ENCODE results near the gene PROK1.

Gene PROK1

DNA sequence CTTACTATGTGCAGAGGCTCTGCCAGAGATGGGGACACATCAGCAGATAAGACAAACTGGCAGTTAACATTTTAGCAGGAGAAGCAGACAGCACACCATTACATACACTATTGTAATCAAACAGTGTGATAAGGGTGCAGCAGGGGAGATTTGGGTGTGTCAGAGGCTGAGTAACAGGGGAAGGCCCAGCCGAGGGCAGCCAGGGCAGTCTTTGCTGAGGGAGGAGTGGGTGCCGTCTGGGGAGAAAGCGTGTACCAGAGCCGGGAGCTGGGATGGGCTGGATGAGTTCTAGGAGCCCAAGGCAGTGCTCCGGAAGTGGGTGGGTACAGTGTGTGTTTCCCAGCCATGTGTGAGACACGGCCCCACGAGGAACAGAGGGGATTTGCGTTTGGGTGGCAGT, 36.8 kb downstream of the PROK1 start:
- DNase-seq (ENCODE audit: low read depth in 3 of 3, low spot score in 1 of 3) = no peak

DNA sequence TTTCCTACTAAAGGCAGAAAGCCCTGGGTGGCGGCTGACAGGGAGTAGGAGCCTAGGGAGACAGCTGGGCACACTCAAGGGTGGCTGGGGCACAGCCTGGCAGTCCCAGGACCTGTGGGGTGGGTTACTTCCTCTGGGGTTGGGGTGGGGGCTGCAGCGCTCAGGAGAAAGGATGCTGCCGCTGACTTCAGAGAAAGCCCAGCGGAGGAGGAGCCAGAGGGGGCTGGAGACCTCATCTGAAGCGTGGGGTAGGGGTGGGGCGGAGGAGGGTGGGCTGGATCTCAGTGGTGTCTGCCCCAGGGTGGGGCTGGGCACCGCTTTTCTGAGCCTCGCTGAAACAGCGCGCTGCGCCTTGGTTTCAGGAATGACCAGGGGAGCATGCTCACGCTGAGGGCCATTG, 37.2 kb downstream of the PROK1 start:
- no peak for DNase-seq (ENCODE audit: low read depth in 3 of 3, low spot score in 1 of 3)

DNA sequence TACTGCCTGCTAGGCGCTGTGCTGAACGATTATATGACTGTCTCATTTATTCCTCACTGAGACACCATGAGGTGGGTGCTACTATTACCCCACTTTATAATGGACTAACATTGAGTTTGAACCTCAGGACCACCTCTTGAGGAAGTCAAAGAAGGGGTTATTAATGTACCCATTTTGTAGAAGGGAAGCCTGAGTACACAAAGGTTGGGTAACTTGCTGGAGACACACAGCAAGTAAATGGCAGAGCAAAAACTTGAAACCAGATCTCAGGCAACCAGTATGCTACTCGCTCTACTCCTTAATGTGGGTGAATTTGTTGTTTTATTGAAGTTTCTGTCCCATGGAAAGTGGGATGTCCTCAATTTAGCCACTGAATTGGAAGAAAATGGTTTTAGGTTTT, 37.9 kb downstream of the PROK1 start:
- DNase-seq (ENCODE audit: low read depth in 3 of 3, low spot score in 1 of 3) = no peak

DNA sequence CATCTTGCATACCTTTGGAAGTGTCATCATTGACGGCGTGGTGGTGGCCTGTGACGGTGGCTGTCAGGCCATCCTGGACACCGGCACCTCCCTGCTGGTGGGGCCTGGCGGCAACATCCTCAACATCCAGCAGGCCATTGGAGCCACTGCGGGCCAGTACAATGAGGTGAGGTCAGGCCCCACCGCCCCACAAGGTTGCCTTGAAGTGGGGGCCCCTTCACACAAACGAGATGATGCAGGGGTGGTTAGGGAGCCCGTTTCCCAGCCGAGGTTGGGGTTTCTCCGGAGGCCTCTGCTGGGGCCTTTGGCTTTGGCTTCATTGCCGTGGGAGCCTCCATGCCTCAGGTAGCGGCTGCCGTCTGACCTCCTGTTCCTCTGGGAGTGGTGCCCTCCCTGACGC, 38.5 kb downstream of the PROK1 start:
- DNase-seq (ENCODE audit: low read depth in 3 of 3, low spot score in 1 of 3) = no peak

DNA sequence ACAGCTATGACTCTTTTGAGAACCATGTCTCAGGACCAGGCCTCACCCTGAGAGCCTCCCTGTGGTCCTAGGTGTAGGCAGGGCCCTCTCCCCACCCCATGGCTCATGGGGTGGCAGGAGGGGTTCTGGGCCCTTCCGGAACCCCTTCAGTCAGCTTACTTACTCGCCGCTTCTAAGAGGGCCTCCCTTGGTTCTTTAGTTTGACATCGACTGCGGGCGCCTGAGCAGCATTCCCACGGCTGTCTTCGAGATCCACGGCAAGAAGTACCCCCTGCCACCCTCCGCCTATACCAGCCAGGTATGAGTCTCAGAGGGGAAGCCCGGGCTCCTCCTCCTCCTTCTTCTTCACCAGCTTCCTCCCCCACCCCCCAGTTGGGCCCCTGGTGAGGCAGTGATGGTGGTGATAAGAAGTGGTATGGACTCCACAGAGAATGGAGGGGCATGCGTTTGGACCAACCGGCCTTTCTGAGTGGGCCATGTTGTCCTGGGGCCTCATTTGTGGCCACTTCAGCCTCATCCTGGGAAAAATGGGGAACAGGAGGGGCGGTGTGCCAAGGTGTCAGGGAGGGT, 39.1 kb downstream of the PROK1 start:
- no peak for DNase-seq (ENCODE audit: low read depth in 3 of 3, low spot score in 1 of 3)

DNA sequence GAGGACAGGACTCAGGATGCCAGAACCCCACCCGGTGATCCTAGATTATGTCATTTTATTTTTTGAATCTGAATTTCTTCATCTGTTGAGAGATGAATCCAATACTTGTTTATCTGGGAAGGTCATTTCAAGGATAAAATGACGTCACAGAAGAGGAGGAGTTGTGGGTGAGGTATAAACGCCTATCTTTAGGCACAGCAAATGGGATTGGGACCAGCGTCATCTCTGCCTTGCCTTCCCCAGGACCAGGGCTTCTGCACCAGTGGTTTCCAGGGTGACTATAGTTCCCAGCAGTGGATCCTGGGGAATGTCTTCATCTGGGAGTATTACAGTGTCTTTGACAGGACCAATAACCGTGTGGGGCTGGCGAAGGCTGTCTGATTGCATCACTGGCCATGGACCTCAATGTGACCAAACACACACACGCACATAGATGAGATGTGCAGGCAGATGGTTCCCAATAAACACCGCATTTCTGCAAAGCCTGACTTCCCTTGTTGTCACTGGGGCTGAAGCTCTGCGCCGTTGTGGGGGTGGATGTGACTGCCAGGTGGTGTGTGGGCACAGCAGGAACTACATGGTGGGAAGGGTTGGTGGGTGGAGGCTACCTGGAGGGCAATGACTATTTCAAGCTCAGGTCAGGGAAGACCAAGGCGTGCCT, 40.0 kb downstream of the PROK1 start:
- no peak for DNase-seq (ENCODE audit: low read depth in 3 of 3, low spot score in 1 of 3)

DNA sequence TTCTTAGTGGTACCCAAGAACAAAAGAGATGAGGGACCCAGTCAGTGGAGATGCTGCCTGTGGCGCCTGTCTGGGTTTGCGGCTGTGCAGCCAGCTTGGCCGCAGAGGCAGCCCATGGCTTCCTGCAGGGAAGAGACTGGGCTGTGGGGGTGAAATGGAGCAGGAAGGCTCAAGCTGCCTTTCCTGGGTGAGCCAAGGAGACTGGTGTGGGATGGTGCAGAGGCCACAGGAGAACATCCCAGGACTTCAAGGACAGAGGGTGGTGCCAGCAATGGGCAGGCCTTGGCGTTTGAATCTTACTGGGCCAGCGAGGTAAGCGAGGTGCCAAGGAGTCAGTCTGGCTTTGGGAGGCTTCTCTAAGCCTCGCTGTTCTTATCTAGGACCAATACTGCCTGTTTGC, 41.6 kb downstream of the PROK1 start:
- DNase-seq (ENCODE audit: low read depth in 3 of 3, low spot score in 1 of 3) = no peak

DNA sequence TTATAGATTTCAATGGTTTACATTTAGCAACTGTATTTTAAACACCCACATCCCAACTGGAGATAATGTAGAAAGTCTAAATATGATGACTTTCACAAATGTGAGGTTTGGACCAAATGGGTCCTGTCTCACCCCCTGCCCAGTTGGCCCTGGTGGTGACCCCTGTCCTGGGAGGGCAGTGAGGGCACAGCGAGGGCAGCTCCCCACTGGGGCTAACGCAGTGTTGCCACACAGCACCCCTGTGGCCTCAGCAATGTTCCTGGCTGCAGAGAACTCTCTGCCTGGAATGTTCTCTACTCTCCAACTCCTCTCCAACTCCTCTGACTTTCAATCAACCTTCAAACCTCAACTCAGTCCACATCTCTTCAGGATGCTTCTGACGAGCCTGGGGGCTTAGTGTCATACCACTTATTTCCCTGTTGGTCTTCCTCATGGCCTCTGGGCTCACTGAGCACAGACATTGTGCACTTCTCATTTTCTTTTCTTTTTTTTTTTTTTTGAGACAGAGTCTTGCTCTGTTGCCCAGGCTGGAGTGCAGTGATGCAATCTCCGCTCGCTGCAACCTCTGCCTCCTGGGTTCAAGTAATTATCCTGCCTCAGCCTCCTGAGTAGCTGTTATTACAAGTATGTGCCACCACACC, 42.2 kb downstream of the PROK1 start:
- DNase-seq (ENCODE audit: low read depth in 3 of 3, low spot score in 1 of 3) = no peak

DNA sequence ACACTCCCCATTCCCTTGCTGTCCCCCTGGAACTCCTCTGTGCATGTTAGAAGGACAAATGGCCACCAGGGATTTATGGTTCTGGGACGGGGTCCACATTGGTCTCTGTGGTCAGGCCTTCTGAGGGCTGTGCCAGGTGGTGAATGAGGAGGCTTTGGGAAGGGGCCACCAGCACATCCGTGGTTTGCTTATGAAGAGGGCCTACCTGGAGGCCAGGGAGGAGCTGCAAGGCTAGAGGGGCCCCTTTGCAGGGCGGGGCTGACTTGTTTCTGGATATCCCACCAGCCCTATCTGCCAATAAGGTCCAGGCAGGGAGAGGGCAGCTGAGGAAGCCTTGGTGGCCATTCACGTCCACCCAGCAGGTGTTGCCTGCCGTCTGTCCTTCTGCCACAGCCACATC, 43.1 kb downstream of the PROK1 start:
- no peak for DNase-seq (ENCODE audit: low read depth in 3 of 3, low spot score in 1 of 3)

DNA sequence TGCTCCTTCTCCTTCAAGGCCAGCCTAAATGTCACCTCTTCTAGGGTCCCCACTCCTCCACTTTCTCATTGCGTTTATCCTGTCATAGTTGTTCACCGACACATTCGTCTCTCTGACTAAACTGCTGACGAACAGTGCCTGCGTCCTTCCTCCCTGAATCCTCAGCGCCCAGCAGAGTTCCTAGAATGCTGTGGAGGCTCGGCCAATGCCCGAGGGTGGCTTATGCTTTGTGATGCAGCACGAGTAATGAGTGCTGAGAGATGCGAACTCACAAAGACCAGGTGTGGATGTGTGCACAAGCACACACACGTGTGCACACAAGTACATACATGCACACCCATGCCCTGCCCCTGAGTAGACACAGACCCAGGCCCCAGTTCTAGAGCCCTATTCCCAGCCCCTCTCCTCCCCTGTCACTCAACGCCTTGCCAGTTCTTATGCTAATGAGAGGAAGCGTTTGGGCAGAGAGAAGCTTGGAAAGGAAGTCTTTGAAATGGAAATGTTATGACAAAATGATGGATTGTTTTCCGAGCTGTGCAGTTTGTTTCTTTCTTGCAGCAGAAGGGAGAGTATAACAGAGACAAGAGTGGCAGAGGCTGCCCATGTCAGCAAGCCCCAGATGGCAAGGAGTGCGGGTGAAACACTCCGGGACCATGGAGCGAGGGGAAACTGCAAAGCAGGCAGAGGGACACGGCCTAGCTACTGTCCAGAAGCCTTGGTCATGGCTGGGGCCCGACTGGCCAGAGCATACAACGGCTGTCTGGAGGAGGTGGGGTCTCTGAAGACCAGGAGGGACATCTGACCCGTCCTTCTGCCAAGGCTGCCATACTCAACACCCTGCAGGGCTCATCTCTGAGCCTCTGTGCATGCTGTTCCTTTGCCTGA, 43.8 kb downstream of the PROK1 start:
- no peak for DNase-seq (ENCODE audit: low read depth in 3 of 3, low spot score in 1 of 3)

DNA sequence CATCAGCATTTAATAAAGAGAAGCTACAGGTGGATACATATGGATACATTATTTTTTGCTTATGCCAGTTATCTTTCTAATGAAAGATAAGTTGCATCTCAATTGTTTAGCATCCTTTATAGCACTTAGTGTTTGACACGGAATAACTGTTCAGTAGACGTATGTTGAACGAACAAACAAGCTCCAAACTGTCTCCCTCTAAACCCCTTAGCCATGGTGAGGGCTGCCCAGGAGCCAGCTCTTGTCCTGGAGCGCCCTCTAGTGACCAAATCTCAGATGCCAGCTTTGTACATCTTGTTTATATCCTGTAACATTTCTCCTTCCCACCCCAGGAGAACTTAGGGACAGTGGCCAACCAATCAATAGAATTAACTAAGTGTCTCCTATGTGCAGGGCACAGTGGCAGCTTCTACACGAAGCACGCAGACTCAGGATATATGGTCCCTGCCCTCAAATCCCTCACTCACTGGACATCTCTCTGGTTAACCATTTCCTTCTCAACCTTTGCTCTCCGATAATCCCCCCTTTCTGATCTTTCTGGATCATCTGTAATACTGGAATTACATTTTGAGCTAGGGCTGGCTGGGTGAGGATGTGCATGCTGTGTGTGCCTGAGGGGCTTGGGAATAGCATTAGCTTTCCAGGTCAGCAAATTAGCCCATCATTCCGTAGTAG, 45.1 kb downstream of the PROK1 start:
- DNase-seq (ENCODE audit: low read depth in 3 of 3, low spot score in 1 of 3) = peak; percentile 50 to 63 (median 54)

DNA sequence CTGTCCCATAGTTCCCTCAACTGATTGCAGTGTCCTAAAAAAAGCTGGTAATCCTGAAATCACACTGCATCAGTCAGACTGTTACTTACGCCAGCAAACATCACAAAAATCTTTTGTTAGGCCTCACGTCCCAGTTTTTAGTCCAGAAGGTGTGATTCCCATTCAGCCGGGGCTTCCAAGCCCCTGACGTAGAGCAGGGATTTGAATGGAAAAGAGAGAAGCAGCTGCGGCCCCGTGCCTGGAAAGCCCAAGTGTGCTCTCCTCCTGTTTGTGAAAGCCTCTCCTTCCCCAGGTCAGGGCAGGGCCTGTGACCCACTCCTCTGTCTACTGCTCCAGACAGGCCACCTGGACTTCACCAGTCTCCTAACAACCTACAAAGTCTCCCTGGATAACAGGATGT, 47.3 kb downstream of the PROK1 start:
- DNase-seq (ENCODE audit: low read depth in 3 of 3, low spot score in 1 of 3) = no peak

DNA sequence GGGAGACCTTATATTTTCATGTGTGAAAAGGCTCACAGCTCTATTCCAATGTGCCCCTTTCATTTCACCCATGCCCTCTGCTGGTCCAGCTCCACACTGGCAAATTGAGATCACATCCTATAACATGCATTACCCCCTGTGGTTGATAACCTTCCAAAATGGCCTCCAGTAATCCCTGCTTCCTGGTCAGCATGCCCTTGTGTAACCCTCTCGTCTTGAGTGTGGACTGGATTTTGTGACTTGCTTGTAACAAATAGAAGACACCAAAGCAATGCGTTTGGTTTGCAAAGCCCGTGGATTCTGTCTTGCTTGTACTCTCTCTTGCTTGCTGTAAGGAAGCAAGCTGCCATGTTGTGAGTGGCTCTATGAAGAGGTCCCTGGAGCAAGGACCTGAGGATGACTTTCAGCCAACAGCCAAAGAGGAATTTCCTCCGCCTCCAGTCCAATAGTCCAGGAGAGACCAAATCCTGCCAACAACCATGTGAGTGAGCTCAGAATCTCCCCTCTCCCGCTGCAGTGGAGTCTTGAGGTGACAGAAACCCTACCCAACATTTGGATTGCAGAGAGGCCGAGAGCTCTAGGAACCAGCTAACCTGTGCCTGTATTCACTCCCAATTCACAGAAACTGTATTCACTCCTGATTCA, 50.7 kb downstream of the PROK1 start:
- DNase-seq (ENCODE audit: low read depth in 3 of 3, low spot score in 1 of 3) = no peak

DNA sequence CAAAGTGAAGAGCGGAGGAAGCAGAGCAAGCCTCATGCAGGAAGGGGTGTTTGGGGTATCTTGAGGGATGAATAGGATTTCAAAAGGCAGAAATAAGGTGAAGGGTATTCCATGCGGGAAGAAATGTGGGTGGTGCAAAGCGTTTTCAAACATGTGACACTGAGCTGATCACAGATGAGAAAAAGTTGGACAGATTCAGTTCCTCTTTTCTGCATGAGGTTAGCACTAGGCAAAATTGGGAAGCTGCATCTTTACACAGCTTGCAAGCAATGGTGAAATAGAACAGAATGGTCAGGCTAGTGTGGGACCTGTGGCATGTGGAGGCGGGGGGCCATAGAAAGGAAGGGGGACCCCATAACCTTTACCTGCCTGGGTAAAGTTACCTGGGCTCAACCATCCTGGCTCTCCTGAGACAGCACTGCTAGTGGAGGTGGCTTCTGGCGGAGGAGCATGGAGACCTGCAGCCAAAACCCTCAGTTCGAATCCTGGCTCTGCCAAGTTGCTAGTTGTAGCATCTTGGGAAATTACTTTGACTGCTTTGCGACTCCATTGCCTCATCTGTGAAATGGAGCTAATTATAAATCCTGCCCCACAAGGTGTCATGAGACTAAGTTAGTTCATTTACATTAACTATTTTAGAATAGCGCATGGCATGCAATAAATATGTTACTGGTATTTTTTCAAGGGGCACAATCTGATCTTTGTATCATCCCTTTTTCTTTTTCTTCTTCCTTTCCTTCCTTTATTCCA, 51.6 kb downstream of the PROK1 start:
- DNase-seq (ENCODE audit: low read depth in 3 of 3, low spot score in 1 of 3) = no peak

DNA sequence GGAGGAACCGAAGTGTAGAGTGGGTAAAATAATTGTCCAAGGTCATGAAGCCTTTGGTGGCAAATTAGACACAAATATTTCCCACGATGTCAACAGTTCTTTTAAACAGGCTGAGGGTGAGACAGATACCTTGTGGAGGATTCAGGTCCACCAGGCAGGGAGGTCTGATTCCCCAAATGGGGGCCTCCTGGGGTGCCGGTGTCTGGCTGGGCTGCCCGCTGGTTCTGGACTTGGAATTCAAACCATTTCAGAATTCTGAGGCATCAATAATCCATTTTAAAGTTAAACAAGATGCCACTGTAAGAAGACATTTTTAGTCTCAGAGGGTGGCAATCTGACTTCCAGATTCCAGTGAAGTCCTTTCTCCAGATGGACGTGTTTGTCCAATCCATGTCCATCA, 52.5 kb downstream of the PROK1 start:
- DNase-seq (ENCODE audit: low read depth in 3 of 3, low spot score in 1 of 3) = no peak

DNA sequence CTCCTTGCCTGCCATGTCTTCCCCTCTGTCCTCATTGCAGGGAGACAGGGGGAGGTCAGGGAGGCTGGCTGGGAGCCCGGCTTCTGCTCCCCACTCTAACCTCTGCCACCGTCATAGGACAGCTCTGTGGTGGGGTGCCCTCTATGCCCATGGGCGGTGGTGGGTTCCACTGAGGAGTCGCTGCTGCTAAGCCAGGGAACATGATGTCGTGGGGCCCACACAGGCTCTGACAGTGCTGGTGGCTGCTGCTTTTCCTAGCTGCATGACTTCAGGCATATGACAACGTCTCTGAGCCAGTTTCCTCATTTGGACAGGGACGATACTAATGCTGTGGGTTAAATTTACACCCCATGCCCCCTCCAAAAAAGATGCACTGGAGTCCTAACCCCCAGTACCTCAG, 53.3 kb downstream of the PROK1 start:
- no peak for DNase-seq (ENCODE audit: low read depth in 3 of 3, low spot score in 1 of 3)

DNA sequence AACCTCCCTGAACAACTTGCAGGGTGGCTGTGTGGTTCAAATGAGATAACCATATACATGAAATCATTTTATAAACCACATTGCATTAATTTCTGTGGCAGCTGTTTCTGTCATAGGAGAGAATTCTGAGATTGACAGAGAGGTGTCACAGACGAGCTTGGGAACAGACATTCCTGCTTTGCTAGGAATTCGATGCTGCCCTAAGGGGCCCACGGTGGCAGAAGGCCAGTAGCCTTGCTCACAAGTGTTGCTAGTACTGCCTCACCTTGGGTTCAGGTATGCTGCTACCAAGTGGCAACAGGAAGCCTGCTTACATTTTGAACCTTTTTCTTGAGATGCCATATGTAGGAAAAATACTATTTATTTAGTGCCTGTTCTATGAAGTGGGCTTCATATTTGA, 54.6 kb downstream of the PROK1 start:
- DNase-seq (ENCODE audit: low read depth in 3 of 3, low spot score in 1 of 3) = no peak

DNA sequence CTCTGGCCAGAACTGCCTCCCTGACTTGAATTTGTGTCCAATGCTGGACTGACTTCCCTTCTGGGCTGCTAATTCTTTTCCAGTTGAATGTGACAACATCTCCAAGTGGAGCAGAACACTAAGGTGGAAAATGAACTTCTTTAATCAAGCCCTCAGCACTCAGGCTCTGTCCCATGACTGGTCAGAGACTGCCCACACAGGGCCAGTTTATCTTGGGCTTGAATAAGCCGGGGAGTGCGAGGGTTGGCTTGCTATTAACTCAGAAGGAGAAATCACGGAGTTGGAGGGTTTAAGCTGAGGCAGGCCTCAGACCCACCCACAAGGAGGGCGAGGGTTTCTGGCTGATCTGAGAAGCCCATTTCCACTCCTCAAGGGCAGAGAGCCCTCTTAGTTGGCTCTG, 55.6 kb downstream of the PROK1 start:
- DNase-seq (ENCODE audit: low read depth in 3 of 3, low spot score in 1 of 3) = no peak
